Epithelial cell of proximal tubule (primary cell): Measurements from ENCODE around the gene STAM. TPM values are rescaled to one million over a fixed set of nuclear protein-coding genes. Genes with fewer than 3 reads are reported as not detected.

Source experiments
- DNase-seq: peaks from one replicate; pipeline ENCODE4 v3.0.0-alpha.2; 2011; ENCODE audit warnings: low read depth
- H3K4me3 ChIP-seq: 2 replicates; pipeline ENCODE4 v1.5.1; 2011; ENCODE audit warnings: low read depth, mild to moderate bottlenecking, low read length
- total RNA-seq: library from RNA; depleted of rRNA; stranded (reverse); fragments of >200 nt; gene quantifications from 2 replicates; pipeline ENCODE4 v1.2.3, GENCODE V29; 2015
- TF ChIP-seq, protein P1 (sequence below): conservative IDR thresholded peaks from 2 replicates; pipeline ENCODE4 v1.5.1; 2012; ENCODE audit warnings: low read depth, mild to moderate bottlenecking, low read length

The STAM gene
- total RNA-seq, 1 donor from 2014 or later, result 21.6 TPM

DNA sequence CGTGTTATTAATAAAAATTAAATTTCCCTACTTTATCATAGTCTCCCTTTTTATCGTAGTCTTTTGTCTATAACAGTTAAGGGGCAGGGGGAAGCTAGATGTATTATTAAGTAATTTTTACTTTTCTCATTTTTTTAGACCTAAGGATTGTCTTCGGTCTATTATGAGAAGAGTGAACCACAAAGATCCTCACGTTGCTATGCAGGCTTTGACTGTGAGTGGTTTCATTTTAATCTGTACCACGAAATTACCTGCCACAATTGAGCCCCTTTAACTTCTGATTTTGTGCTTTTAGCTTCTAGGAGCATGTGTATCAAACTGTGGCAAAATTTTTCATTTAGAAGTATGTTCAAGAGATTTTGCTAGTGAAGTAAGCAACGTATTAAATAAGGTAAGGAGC, 40.6 kb downstream of the STAM start:
- DNase-seq, result no peak
- no peak overlapping the region for H3K4me3 ChIP-seq
- TF ChIP-seq, protein P1, sequence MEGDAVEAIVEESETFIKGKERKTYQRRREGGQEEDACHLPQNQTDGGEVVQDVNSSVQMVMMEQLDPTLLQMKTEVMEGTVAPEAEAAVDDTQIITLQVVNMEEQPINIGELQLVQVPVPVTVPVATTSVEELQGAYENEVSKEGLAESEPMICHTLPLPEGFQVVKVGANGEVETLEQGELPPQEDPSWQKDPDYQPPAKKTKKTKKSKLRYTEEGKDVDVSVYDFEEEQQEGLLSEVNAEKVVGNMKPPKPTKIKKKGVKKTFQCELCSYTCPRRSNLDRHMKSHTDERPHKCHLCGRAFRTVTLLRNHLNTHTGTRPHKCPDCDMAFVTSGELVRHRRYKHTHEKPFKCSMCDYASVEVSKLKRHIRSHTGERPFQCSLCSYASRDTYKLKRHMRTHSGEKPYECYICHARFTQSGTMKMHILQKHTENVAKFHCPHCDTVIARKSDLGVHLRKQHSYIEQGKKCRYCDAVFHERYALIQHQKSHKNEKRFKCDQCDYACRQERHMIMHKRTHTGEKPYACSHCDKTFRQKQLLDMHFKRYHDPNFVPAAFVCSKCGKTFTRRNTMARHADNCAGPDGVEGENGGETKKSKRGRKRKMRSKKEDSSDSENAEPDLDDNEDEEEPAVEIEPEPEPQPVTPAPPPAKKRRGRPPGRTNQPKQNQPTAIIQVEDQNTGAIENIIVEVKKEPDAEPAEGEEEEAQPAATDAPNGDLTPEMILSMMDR, result no peak

DNA sequence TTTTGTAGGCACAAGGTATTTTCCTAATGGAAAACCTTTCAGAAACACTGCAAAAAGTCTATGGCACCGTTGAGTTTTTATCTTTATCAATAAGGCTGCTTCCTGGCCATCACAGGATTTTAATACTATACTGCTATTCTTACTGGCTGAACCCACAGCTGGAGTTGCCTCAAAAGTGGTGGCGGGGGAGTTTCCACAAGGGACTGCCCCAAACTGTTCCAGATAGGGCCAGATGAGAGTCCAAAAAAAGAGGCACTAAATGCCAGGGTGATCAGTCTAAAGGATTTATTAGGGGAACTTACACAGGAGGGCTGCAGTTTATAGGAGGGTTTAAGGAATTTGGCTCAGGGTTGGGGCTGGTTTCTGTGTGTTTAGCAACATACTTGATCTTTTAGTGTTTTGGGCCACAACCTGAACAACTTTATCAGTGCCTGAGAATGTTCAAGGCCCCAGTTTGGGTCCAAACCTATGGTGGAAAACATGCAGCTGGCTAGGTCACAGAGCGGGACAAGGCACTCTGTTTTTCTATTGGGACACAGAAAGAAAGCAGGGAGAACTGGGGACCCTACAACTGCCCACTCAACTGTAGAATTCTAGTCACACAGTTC, 41.4 kb downstream of the STAM start:
- DNase-seq, result no peak
- H3K4me3 ChIP-seq, result no peak overlapping the region
- TF ChIP-seq, protein P1, result no peak

DNA sequence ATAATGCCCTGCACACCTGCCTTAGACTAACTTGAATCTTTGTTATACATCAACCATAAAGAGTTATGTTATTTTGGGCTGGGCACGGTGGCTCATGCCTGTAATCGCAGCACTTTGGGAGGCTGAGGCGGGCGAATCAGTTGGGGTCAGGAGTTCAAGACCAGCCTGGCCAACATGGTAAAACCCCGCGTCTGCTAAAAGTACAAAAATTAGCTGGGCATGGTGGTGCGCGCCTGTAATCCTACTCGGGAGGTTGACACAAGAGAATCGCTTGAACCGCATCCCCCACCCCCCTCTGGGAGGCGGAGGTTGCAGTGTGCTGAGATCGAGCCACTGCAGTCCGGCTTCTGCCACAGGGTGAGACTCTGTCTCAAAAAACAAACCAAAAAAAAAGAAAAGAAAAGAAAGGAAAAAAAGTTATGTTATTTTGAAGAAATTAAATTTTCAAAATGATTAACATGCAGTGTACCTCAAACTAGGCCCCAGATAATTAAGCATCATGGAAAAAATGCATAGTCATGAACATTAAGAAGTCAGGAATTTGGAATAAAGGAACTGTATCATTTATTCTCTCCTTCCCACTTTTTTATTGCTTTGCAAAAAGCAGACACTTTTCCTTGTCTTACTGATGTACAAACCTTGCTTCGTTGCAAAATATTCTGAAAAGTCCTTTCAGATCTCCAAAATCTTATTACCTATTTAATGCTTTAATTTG, 43.3 kb downstream of the STAM start:
- no peak overlapping the region for H3K4me3 ChIP-seq
- DNase-seq, result no peak
- TF ChIP-seq, protein P1, result no peak

DNA sequence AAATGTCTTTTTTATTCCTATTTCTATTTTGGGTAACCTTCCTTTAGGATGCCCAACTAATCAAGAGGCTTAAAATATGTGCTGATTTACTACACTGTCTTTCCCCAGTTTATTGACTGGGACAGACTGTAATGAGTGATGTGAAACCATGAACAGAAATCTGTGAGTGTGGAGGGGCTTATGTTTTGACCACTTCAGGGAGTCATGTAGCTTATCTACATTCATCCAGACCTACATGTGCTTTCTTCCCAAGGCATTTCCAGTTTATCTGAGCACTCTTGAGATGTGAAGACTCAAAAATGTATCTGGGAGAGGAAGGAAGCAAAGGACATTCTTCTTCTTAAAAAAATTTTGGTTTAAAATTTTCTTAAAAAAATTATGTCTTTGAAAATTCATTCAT, 45.2 kb downstream of the STAM start:
- no peak overlapping the region for H3K4me3 ChIP-seq
- DNase-seq, result no peak
- TF ChIP-seq, protein P1, result no peak

DNA sequence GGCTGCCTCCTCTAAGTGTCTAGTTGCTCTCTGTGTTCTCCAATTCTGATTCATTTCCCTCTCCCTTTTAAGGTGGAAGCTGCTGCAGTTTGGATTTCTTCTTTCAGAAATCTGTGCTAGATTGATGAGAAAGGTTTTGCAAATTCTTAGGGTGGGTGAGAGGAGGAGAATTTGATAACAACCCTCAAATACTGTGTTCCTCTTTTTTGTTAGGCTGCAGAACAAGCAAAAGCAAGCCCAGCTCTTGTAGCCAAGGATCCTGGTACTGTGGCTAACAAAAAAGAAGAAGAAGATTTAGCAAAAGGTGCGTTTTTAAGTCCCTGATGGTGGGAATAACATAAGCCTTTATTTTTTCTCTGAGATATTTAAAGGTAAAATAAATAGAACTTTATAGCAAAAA, 49.1 kb downstream of the STAM start:
- DNase-seq, result no peak
- H3K4me3 ChIP-seq, result no peak overlapping the region
- TF ChIP-seq, protein P1, result no peak

DNA sequence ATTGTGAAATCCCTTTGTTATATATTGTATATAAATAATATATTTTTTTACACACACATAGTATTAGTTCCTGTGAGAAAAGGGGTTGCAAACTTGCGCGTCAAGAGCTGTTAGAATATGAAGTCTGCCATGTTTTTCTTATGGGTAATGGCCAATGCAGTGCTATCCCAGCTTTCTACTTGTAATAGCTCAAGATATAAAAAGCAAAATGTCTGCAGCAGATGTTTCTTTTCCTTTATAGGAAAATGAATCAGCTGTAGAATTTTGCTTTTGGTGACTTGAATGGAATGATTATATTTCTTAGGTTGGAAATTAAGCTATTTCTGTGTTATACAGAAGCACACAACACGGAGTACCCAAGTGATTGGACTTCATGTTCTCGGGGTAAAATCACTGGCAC, 54.7 kb downstream of the STAM start:
- DNase-seq, result no peak

More for the DNA sequence above, 54.7 kb downstream of the STAM start:
- no peak overlapping the region for H3K4me3 ChIP-seq
- TF ChIP-seq, protein P1, result no peak
